NB4 (cell line): Measurements from ENCODE around the gene ITSN1.

ENCODE experiments used
- CTCF ChIP-seq: IDR thresholded peaks from one replicate; pipeline ENCODE4 v1.5.1; 2012; ENCODE audit warnings: low read depth, low read length
- POLR2A ChIP-seq: IDR thresholded peaks from 2 replicates; pipeline ENCODE4 v1.6.1; 2011; ENCODE audit warnings: mild to moderate bottlenecking; ENCODE audit not compliant: insufficient read length; ENCODE audit errors: extremely low read depth

GRCh38 chr21:33677450-33677849 lies 35.1 kb downstream of the ITSN1 start:
- TF ChIP-seq POLR2A (no peak), CTCF (no peak)
